HG03025 (cell line): ENCODE data around the gene TMEM154.

Experiments
- ATAC-seq: cut with Tn5 transposase; IDR thresholded peaks from one replicate; pipeline ENCODE4 v1.9.1; 2021; ENCODE audit warnings: mild to moderate bottlenecking, moderate library complexity; ENCODE audit not compliant: unreplicated experiment, low FRiP score

TMEM154 gene

GRCh38 chr4:152697284-152698088, 17.7 kb upstream of the TMEM154 start:
- ATAC-seq, result peak; percentile 32

GRCh38 chr4:152696764-152697261, 17.0 kb upstream of the TMEM154 start:
- peak; percentile 99 for ATAC-seq

- ATAC-seq, result no peak
Observed at GRCh38 chr4:152693871-152694270, 14.1 kb upstream of the TMEM154 start.

- no peak for ATAC-seq
Observed at GRCh38 chr4:152691761-152692160, 12.0 kb upstream of the TMEM154 start.

- no peak for ATAC-seq
Observed at GRCh38 chr4:152690706-152691651, 11.2 kb upstream of the TMEM154 start.

- ATAC-seq, result no peak
Observed at GRCh38 chr4:152689615-152690501, 10.1 kb upstream of the TMEM154 start.

- ATAC-seq, result no peak
Observed at GRCh38 chr4:152687974-152688599, 8.3 kb upstream of the TMEM154 start.

- no peak for ATAC-seq
Observed at GRCh38 chr4:152686452-152687013, 6.7 kb upstream of the TMEM154 start.

- ATAC-seq, result no peak
Observed at GRCh38 chr4:152684587-152684986, 4.8 kb upstream of the TMEM154 start.

- ATAC-seq, result peak; percentile 41
Observed at GRCh38 chr4:152684007-152684406, 4.2 kb upstream of the TMEM154 start.

GRCh38 chr4:152682143-152682941, 2.5 kb upstream of the TMEM154 start:
- ATAC-seq, result no peak

GRCh38 chr4:152680988-152681603, 1.3 kb upstream of the TMEM154 start:
- ATAC-seq, result no peak

- ATAC-seq, result no peak
Observed at GRCh38 chr4:152678841-152679240, 956 bp downstream of the TMEM154 start.

- ATAC-seq, result no peak
Observed at GRCh38 chr4:152677117-152677516, 2.7 kb downstream of the TMEM154 start.

GRCh38 chr4:152676052-152676854, 3.5 kb downstream of the TMEM154 start:
- no peak for ATAC-seq

- no peak for ATAC-seq
Observed at GRCh38 chr4:152674359-152674758, 5.4 kb downstream of the TMEM154 start.

GRCh38 chr4:152673489-152673888, 6.3 kb downstream of the TMEM154 start:
- no peak for ATAC-seq
